HepG2 (cell line): ENCODE results near the gene GALNT10. TPM values are rescaled to one million over a fixed set of nuclear protein-coding genes. Genes with fewer than 3 reads are reported as not detected.
A peak's percentile ranks its signal among the peaks of the same experiment; 100 is the strongest.

Experiments used
- ATF6 ChIP-seq: sonication (generic); formaldehyde crosslinking; conservative IDR thresholded peaks from 2 replicates; pipeline ENCODE4 v1.4.0; 2020; ENCODE audit warnings: missing genetic modification reagents
- CENPT ChIP-seq: sonication (generic); formaldehyde crosslinking; IDR thresholded peaks from 2 replicates; pipeline ENCODE4 v1.8.0; 2022; ENCODE audit warnings: low read depth, mild to moderate bottlenecking, moderate library complexity, missing genetic modification reagents
- CTCF ChIP-seq: sonication (generic); formaldehyde crosslinking; IDR thresholded peaks from 2 replicates; pipeline ENCODE4 v1.5.0; 2020; ENCODE audit warnings: mild to moderate bottlenecking, missing genetic modification reagents, moderate library complexity
- E2F1 ChIP-seq: sonication (generic); formaldehyde crosslinking; IDR thresholded peaks from 2 replicates; pipeline ENCODE4 v1.5.0; 2020; ENCODE audit warnings: missing genetic modification reagents
- GABPA ChIP-seq, 2 experiments: IDR thresholded peaks; 2 replicates each; pipeline ENCODE4 v1.6.1; 2011 to 2016; ENCODE audit warnings: low read depth in 2 of 2, low read length in 1 of 2, missing biosample characterization in 1 of 2, missing genetic modification characterization in 1 of 2
- HMG20B ChIP-seq: conservative IDR thresholded peaks from 2 replicates; pipeline ENCODE4 v1.6.1; 2016; ENCODE audit warnings: missing genetic modification reagents, missing compliant biosample characterization
- KDM6A ChIP-seq: IDR thresholded peaks from 2 replicates; pipeline ENCODE4 v1.6.1; 2016; ENCODE audit warnings: low read depth
- MAX ChIP-seq: IDR thresholded peaks from 2 replicates; pipeline ENCODE4 v1.6.1; 2012; ENCODE audit warnings: inconsistent platforms
- MBD4 ChIP-seq: IDR thresholded peaks from 2 replicates; pipeline ENCODE4 v1.6.1; 2012; ENCODE audit warnings: low read length, inconsistent platforms, borderline replicate concordance
- NPAS2 ChIP-seq: sonication (generic); formaldehyde crosslinking; IDR thresholded peaks from 2 replicates; pipeline ENCODE4 v1.8.0; 2022; ENCODE audit warnings: mild to moderate bottlenecking, missing genetic modification reagents, borderline replicate concordance
- SMARCC2 ChIP-seq: fragments of 450-650 bp; IDR thresholded peaks from 2 replicates; pipeline ENCODE4 v1.6.1; 2017; ENCODE audit warnings: antibody characterized with exemption, mild to moderate bottlenecking
- ZBTB1 ChIP-seq: sonication (generic); formaldehyde crosslinking; IDR thresholded peaks from 2 replicates; pipeline ENCODE4 v1.4.0; 2020; ENCODE audit warnings: missing genetic modification reagents, borderline replicate concordance
- ZBTB7B ChIP-seq: sonication (generic); formaldehyde crosslinking; IDR thresholded peaks from 2 replicates; pipeline ENCODE4 v1.4.0; 2020; ENCODE audit warnings: missing genetic modification reagents
- ZFP36 ChIP-seq: fragments of 150-350 bp; IDR thresholded peaks from 2 replicates; pipeline ENCODE4 v1.6.1; 2018; ENCODE audit warnings: borderline replicate concordance, low read length, low read depth; ENCODE audit not compliant: partially characterized antibody
- ZGPAT ChIP-seq: IDR thresholded peaks from 2 replicates; pipeline ENCODE4 v1.6.1; 2016; ENCODE audit warnings: mild to moderate bottlenecking
- ZNF34 ChIP-seq: sonication (generic); formaldehyde crosslinking; IDR thresholded peaks from 2 replicates; pipeline ENCODE4 v1.4.0; 2020; ENCODE audit warnings: mild to moderate bottlenecking, missing genetic modification reagents, borderline replicate concordance
- ZNF44 ChIP-seq: sonication (generic); formaldehyde crosslinking; IDR thresholded peaks from 2 replicates; pipeline ENCODE4 v1.5.1; 2020; ENCODE audit warnings: mild to moderate bottlenecking, missing genetic modification reagents
- ZNF556 ChIP-seq: sonication (generic); formaldehyde crosslinking; IDR thresholded peaks from 2 replicates; pipeline ENCODE4 v1.4.0; 2020; ENCODE audit warnings: mild to moderate bottlenecking, missing genetic modification reagents, borderline replicate concordance
- ZNF740 ChIP-seq: sonication (generic); formaldehyde crosslinking; IDR thresholded peaks from 2 replicates; pipeline ENCODE4 v1.4.0; 2020; ENCODE audit warnings: missing genetic modification reagents
- ZNF781 ChIP-seq: sonication (generic); formaldehyde crosslinking; IDR thresholded peaks from 2 replicates; pipeline ENCODE4 v1.5.1; 2020; ENCODE audit warnings: borderline replicate concordance, mild to moderate bottlenecking, missing genetic modification reagents; ENCODE audit errors: not compliant biosample characterization
- polyA plus RNA-seq, 8 experiments: library from polyadenylated mRNA; depleted of rRNA in 3 of 8; stranded (reverse) in 7 of 8; unstranded in 1 of 8; fragments of >200 nt; fragmentation: Illumina TruSeq in 4 of 8; extraction: Trizol in 4 of 8; gene quantifications; 2 replicates each; pipeline versions ENCODE4 v1.2.1 to v1.2.3, GENCODE V29; 2011 to 2016; ENCODE audit warnings: low read depth in 4 of 8, missing spikeins in 1 of 8, mixed read lengths in 1 of 8; ENCODE audit not compliant: insufficient read depth in 1 of 8
- total RNA-seq, 5 experiments: library from RNA; depleted of rRNA; stranded (reverse); fragments of >200 nt; fragmentation: Illumina TruSeq; extraction: Trizol; gene quantifications; 2 replicates each; pipeline ENCODE4 v1.2.3, GENCODE V29; 2016; ENCODE audit warnings: low read depth in 1 of 5

Gene GALNT10
- total and polyA plus RNA-seq, 2 of the 13 experiments (the other 11 are each of a cell fraction or from before 2014, with no cell fraction given), result 8.1 to 11.2 TPM

GRCh38 chr5:154405078-154405792 is 214.7 kb downstream of the GALNT10 start (continued):
- TF ChIP-seq GABPA (IDR thresholded peaks at IDR 0.05; ENCODE audit: low read depth, low read length) (no peak), GABPA (CRISPR knock-in tag; IDR thresholded peaks at IDR 0.05; ENCODE audit: low read depth) (no peak), CENPT (no peak), ZNF34 (CRISPR knock-in tag) (no peak), ZNF740 (CRISPR knock-in tag) (0 out of 2 replicates have a peak, but pooled peaks have one; percentile 46), E2F1 (CRISPR knock-in tag) (no peak), CTCF (peak; percentile 99), ZNF556 (CRISPR knock-in tag) (no peak; the same call in 1 of the 2 replicates), MAX (peak; percentile 51; the same call in 1 of the 2 replicates), ZGPAT (peak; percentile 52; the same call in 1 of the 2 replicates), HMG20B (no peak), ZNF44 (0 out of 2 replicates have a peak, but pooled peaks have one; percentile 75), ATF6 (no peak), SMARCC2 (no peak), MBD4 (no peak), NPAS2 (CRISPR knock-in tag) (no peak), ZFP36 (no peak), KDM6A (no peak), ZBTB7B (CRISPR knock-in tag) (0 out of 2 replicates have a peak, but pooled peaks have one; percentile 33), ZBTB1 (CRISPR knock-in tag) (no peak), ZNF781 (CRISPR knock-in tag) (peak; percentile 27)
